ENCODE results near the gene CCL23.

DNA sequence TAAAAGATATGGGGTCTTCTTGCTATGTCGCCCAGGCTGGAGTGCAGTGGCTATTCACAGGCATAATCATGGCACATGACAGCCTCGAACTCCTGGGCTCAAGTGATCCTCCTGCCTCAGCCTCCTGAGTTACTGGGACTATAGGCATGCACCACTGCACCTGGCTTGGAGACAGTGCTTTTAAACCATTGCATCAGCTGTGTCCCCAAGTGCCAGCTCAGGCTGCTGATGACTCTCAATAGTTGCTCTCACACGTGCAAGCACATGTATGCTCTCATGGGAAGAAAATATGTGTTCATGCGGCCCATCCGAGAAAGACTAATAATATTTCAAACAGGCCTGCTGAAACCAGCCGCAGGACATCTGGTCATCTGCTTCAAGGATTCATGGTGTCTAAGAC lies 45.2 kb downstream of the CCL23 start:
- TF ChIP-seq, protein P1, sequence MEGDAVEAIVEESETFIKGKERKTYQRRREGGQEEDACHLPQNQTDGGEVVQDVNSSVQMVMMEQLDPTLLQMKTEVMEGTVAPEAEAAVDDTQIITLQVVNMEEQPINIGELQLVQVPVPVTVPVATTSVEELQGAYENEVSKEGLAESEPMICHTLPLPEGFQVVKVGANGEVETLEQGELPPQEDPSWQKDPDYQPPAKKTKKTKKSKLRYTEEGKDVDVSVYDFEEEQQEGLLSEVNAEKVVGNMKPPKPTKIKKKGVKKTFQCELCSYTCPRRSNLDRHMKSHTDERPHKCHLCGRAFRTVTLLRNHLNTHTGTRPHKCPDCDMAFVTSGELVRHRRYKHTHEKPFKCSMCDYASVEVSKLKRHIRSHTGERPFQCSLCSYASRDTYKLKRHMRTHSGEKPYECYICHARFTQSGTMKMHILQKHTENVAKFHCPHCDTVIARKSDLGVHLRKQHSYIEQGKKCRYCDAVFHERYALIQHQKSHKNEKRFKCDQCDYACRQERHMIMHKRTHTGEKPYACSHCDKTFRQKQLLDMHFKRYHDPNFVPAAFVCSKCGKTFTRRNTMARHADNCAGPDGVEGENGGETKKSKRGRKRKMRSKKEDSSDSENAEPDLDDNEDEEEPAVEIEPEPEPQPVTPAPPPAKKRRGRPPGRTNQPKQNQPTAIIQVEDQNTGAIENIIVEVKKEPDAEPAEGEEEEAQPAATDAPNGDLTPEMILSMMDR (conservative IDR thresholded peaks at IDR 0.05), result no peak
- TF ChIP-seq EZH2 (IDR thresholded peaks at IDR 0.05; ENCODE audit: low read depth), result no peak
